GM19397 (cell line): ENCODE measurements around the gene TMEM108.
A peak's percentile ranks its signal among the peaks of the same experiment; 100 is the strongest.

Experiments used
- ATAC-seq: cut with Tn5 transposase; IDR thresholded peaks from one replicate; pipeline ENCODE4 v1.9.1; 2021; ENCODE audit warnings: mild to moderate bottlenecking, moderate library complexity; ENCODE audit not compliant: unreplicated experiment

Gene TMEM108

GRCh38 chr3:133209871-133210550 is 171.8 kb downstream of the TMEM108 start:
- no peak for ATAC-seq

GRCh38 chr3:133210656-133211055 is 172.5 kb downstream of the TMEM108 start:
- no peak for ATAC-seq

- peak; percentile 92 for ATAC-seq
These were observed 173.3 kb downstream of the TMEM108 start for GRCh38 chr3:133211449-133211848.

- ATAC-seq = no peak
These were observed 173.7 kb downstream of the TMEM108 start for GRCh38 chr3:133211856-133212255.

- ATAC-seq = no peak
These were observed 175.7 kb downstream of the TMEM108 start for GRCh38 chr3:133213937-133214336.

- no peak for ATAC-seq
These were observed 189.6 kb downstream of the TMEM108 start for GRCh38 chr3:133227813-133228212.

- ATAC-seq = no peak
These were observed 192.0 kb downstream of the TMEM108 start for GRCh38 chr3:133230195-133230594.

GRCh38 chr3:133236901-133237300 is 198.7 kb downstream of the TMEM108 start:
- no peak for ATAC-seq

GRCh38 chr3:133237380-133237779 is 199.2 kb downstream of the TMEM108 start:
- no peak for ATAC-seq

- ATAC-seq = no peak
These were observed 199.8 kb downstream of the TMEM108 start for GRCh38 chr3:133238015-133238414.

- ATAC-seq = no peak
These were observed 207.9 kb downstream of the TMEM108 start for GRCh38 chr3:133246119-133246518.

- no peak for ATAC-seq
These were observed 208.6 kb downstream of the TMEM108 start for GRCh38 chr3:133246773-133247172.

GRCh38 chr3:133248389-133248788 is 210.2 kb downstream of the TMEM108 start:
- ATAC-seq = no peak

- no peak for ATAC-seq
These were observed 211.3 kb downstream of the TMEM108 start for GRCh38 chr3:133249490-133249889.

GRCh38 chr3:133254151-133254550 is 216.0 kb downstream of the TMEM108 start:
- no peak for ATAC-seq

- ATAC-seq = no peak
These were observed 216.5 kb downstream of the TMEM108 start for GRCh38 chr3:133254716-133255115.

- ATAC-seq = peak; percentile 60
These were observed 218.7 kb downstream of the TMEM108 start for GRCh38 chr3:133256787-133257483.

GRCh38 chr3:133258358-133258757 is 220.2 kb downstream of the TMEM108 start:
- ATAC-seq = no peak

GRCh38 chr3:133259767-133260166 is 221.6 kb downstream of the TMEM108 start:
- ATAC-seq = no peak

GRCh38 chr3:133262333-133262732 is 224.1 kb downstream of the TMEM108 start:
- ATAC-seq = no peak

- no peak for ATAC-seq
These were observed 226.7 kb downstream of the TMEM108 start for GRCh38 chr3:133264920-133265319.

- ATAC-seq = no peak
These were observed 230.5 kb downstream of the TMEM108 start for GRCh38 chr3:133268726-133269134.
